OCI-LY7 (cell line): Measurements from ENCODE around the gene TMEM178B.

Experiments used
- CTCF ChIP-seq: fragments of 200-600 bp; sonication (generic); conservative IDR thresholded peaks from 2 replicates; pipeline ENCODE4 v1.5.1; 2014; ENCODE audit warnings: mild to moderate bottlenecking, antibody characterized with exemption, low read length, moderate library complexity, mixed read lengths
- EZH2phosphoT487 ChIP-seq: fragments of 200-600 bp; sonication (generic); IDR thresholded peaks from 2 replicates; pipeline ENCODE4 v1.6.1; 2018; ENCODE audit warnings: low read depth, borderline replicate concordance, mild to moderate bottlenecking, mixed run types, antibody characterized with exemption, low read length, moderate library complexity, mixed read lengths

- TF ChIP-seq CTCF (no peak), EZH2phosphoT487 (no peak)
Measured at GRCh38 chr7:141463986-141464385, 390.1 kb downstream of the TMEM178B start.
